Gastrocnemius medialis (tissue), 4 donors: Measurements from ENCODE around the gene CLNS1A. TPM values are rescaled to one million over a fixed set of nuclear protein-coding genes. Genes with fewer than 3 reads are reported as not detected.
A peak's percentile ranks its signal among the peaks of the same experiment; 100 is the strongest.

Source experiments
- ATAC-seq, 2 donors: fragments of 150-250 bp; one replicate each; pipeline ENCODE4 v1.9.1; 2016
- DNase-seq, 2 donors: peaks; one replicate each; pipeline ENCODE4 v3.0.0-alpha.2; 2019
- H3K27ac ChIP-seq, 4 donors: fragments of 200-600 bp; sonication (generic); 1 replicate in 1 of 4; 2 replicates in 3 of 4; pipeline ENCODE4 v1.5.1; 2016 to 2018; ENCODE audit warnings: mild to moderate bottlenecking in 2 of 4, moderate library complexity in 1 of 4
- H3K27me3 ChIP-seq, 3 donors: fragments of 200-600 bp; sonication (generic) in 2 of 3; 1 replicate in 1 of 3; 2 replicates in 2 of 3; pipeline versions ENCODE4 v1.5.1 to v1.6.0; 2016 to 2019; ENCODE audit warnings: mild to moderate bottlenecking in 1 of 3, moderate library complexity in 1 of 3
- H3K36me3 ChIP-seq, 2 donors: fragments of 200-600 bp; sonication (generic) in 1 of 2; one replicate each; pipeline ENCODE4 v1.5.1; 2017 to 2018
- H3K4me1 ChIP-seq, 2 donors: fragments of 200-600 bp; sonication (generic) in 1 of 2; one replicate each; pipeline ENCODE4 v1.5.1; 2016 to 2017; ENCODE audit warnings: mild to moderate bottlenecking in 2 of 2
- H3K4me3 ChIP-seq, 4 donors: fragments of 200-600 bp; sonication (generic) in 3 of 4; 1 replicate in 1 of 4; 2 replicates in 3 of 4; pipeline ENCODE4 v1.5.1; 2016 to 2019; ENCODE audit warnings: mild to moderate bottlenecking in 2 of 4
- H3K9me3 ChIP-seq, 3 donors: fragments of 200-600 bp; sonication (generic) in 2 of 3; 1 replicate in 1 of 3; 2 replicates in 2 of 3; pipeline ENCODE4 v1.5.1; 2016 to 2019
- CTCF ChIP-seq, 5 experiments: fragments of 450-650 bp in 3 of 5; fragments of 200-600 bp in 2 of 5; sonication (generic) in 2 of 5; IDR thresholded peaks in 4 of 5; conservative IDR thresholded peaks in 1 of 5; 1 replicate in 4 of 5; 2 replicates in 1 of 5; pipeline ENCODE4 v1.5.1; 2016 to 2019; ENCODE audit warnings: antibody characterized with exemption in 5 of 5, mild to moderate bottlenecking in 3 of 5, moderate library complexity in 3 of 5
- POLR2A ChIP-seq, 2 donors: fragments of 450-650 bp; IDR thresholded peaks; one replicate each; pipeline ENCODE4 v1.6.1; 2017; ENCODE audit warnings: antibody characterized with exemption in 2 of 2, mild to moderate bottlenecking in 2 of 2, moderate library complexity in 2 of 2
- in situ Hi-C, 4 donors: fragments of 200-750 bp; cut with MboI; loops; one replicate each; pipeline versions ENCODE4 v1.15.0 to v1.8.0; 2017; ENCODE audit warnings: low sequenced_read_pairs in 4 of 4
- intact Hi-C: fragments of 100-400 bp; cut with DNase I; formaldehyde crosslinking; loops from one replicate; pipeline ENCODE4 v1.15.1; 2023; ENCODE audit warnings: low total_unique reads
- total RNA-seq, 4 donors: library from RNA; depleted of rRNA; stranded (reverse); fragments of >200 nt; gene quantifications; one replicate each; pipeline versions ENCODE4 v1.1.0 to v1.2.3, GENCODE V29; 2016

Gene CLNS1A
- total RNA-seq, 4 donors from 2014 or later: 47.0 to 92.0 (median 81.3) TPM

DNA sequence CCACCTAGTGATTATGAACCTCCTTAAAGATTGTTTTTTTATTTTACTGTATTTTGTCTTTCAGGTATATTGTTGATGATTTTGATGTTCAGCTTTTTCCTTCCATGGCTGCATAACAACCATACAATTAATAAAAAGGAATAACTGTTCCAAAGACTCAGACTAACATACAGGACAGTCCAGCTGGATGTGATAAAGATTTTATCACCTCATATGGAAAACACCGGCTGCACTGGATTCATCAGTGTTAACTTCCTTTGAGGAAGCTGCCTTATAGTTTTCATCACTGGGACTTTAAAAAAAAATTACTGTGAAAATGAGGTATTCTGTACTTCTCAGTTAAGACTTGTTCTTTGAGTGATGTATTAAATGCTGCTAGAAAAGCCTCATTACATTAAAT, 28.4 kb downstream of the CLNS1A start:
- intact Hi-C loops (no loop called here), in situ Hi-C loops (loop anchor here in 1 of 4 donors (25.0 kb wide), 1 partner anchor 103 kb away; no protein-coding TSS in a partner anchor)
- H3K4me1 ChIP-seq: no peaks in the 10 kb centered on the region
- no peaks in the 10 kb centered on the region for H3K27me3 ChIP-seq
- H3K36me3 ChIP-seq: peaks cover 0 to 30% of the 10 kb centered on the region in 2 donors
- TF ChIP-seq POLR2A (IDR thresholded peaks at IDR 0.05) (no peak), CTCF (IDR thresholded peaks at IDR 0.05 in 4 of 5, conservative IDR thresholded peaks at IDR 0.05 in 1 of 5) (no peak)
- DNase-seq: no peak
- no peak overlapping the region for H3K27ac ChIP-seq
- no peaks in the 10 kb centered on the region for H3K9me3 ChIP-seq
- ATAC-seq: no peak
- no peak overlapping the region for H3K4me3 ChIP-seq

DNA sequence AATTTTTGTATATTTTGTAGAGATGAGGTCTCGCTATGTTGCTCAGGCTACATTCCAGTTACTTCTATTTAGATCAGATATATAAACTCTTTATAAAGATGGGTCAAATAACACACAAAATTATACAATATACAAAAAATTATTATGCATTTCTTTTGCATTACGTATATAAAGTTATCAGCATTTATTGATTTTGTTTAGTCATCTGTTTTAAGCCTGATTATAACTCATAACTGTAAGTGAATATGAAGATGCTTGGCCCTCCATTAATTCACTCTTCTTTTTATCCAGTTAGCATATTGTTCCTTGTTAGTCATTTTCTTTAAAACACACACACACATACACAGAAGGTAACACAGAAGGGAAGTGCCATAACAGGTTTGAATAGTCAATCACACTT, 33.3 kb downstream of the CLNS1A start:
- peaks cover 8 to 9% of the 10 kb centered on the region in 2 donors for H3K4me1 ChIP-seq
- ATAC-seq: no peak
- TF ChIP-seq CTCF (IDR thresholded peaks at IDR 0.05 in 4 of 5, conservative IDR thresholded peaks at IDR 0.05 in 1 of 5) (no peak), POLR2A (IDR thresholded peaks at IDR 0.05) (no peak)
- in situ Hi-C loops (loop anchor here in 1 of 4 donors (25.0 kb wide), 1 partner anchor 108 kb away; no protein-coding TSS in a partner anchor), intact Hi-C loops (no loop called here)
- H3K4me3 ChIP-seq: no peak overlapping the region
- no peak overlapping the region for H3K27ac ChIP-seq
- no peaks in the 10 kb centered on the region for H3K27me3 ChIP-seq
- H3K9me3 ChIP-seq: no peaks in the 10 kb centered on the region
- H3K36me3 ChIP-seq: peaks cover 0 to 21% of the 10 kb centered on the region in 2 donors
- no peak for DNase-seq

DNA sequence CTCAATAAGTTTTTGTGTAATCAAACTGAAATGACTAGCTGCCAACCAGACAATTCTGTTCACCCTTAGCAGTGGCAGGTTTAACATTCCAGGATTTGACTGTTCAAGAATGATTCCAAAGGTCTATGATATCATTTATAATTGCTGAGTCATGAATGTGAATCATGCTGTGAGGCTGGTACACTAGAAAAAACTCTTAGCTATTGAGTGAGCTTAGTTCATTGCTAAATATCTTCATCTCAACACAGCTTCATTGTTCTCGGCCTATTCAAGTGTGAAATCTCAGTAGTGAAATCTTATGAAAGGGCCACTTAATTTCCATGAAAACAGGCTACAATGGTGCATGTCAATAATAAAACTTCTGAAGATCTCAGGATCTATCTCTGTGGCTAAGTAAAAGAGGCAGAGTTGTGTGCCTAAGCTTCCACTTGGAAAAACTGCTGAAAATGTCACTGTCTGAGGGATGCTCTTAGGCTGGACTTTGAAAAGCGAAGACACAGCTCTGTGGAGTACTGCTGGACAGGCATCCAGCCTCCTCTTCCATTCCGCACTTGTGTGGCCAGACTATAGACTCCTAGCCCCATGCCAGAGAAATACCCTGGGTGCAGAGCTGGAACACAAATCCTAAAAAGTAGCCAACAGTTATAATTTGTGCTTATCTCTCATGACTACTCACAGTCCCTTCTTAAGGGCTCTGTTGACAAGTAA, 35.1 kb downstream of the CLNS1A start:
- intact Hi-C loops (no loop called here), in situ Hi-C loops (loop anchor here in 1 of 4 donors (25.0 kb wide), 1 partner anchor 110 kb away; no protein-coding TSS in a partner anchor)
- no peaks in the 10 kb centered on the region for H3K27me3 ChIP-seq
- peaks cover 0 to 12% of the 10 kb centered on the region in 2 donors for H3K36me3 ChIP-seq
- peaks cover 8 to 9% of the 10 kb centered on the region in 2 donors for H3K4me1 ChIP-seq
- H3K27ac ChIP-seq: no peak overlapping the region
- H3K9me3 ChIP-seq: no peaks in the 10 kb centered on the region
- no peak for TF ChIP-seq CTCF (IDR thresholded peaks at IDR 0.05 in 4 of 5, conservative IDR thresholded peaks at IDR 0.05 in 1 of 5)
- no peak overlapping the region for H3K4me3 ChIP-seq
- DNase-seq: no peak
- ATAC-seq: peak; percentile 47 to 64

GRCh38 chr11:77598195-77598594, 39.4 kb downstream of the CLNS1A start:
- no peaks in the 10 kb centered on the region for H3K27me3 ChIP-seq
- H3K4me1 ChIP-seq: peaks cover 8 to 9% of the 10 kb centered on the region in 2 donors
- intact Hi-C loops: no loop called here
- H3K36me3 ChIP-seq: no peaks in the 10 kb centered on the region
- in situ Hi-C loops: no loop called here
- no peak for TF ChIP-seq POLR2A (IDR thresholded peaks at IDR 0.05)
- no peak for TF ChIP-seq CTCF (IDR thresholded peaks at IDR 0.05 in 4 of 5, conservative IDR thresholded peaks at IDR 0.05 in 1 of 5)
- no peak overlapping the region for H3K27ac ChIP-seq
- ATAC-seq (no peak), DNase-seq (no peak)
- no peak overlapping the region for H3K4me3 ChIP-seq
- no peaks in the 10 kb centered on the region for H3K9me3 ChIP-seq
